HEK293 (cell line): ENCODE measurements around the gene GRK7.

Experiments
- ZNF148 ChIP-seq: fragments of 450-650 bp; formaldehyde crosslinking; IDR thresholded peaks from 2 replicates; pipeline ENCODE4 v1.5.0; 2017; ENCODE audit warnings: missing biosample characterization, missing genetic modification characterization, borderline replicate concordance
- ZNF169 ChIP-seq: fragments of 450-650 bp; formaldehyde crosslinking; IDR thresholded peaks from 2 replicates; pipeline ENCODE4 v1.5.1; 2016; ENCODE audit warnings: missing biosample characterization, missing genetic modification characterization
- ZNF501 ChIP-seq: fragments of 450-650 bp; formaldehyde crosslinking; IDR thresholded peaks from 2 replicates; pipeline ENCODE4 v1.5.1; 2016; ENCODE audit warnings: missing biosample characterization, missing genetic modification characterization
- TF ChIP-seq, protein P1 (sequence below): fragments of 450-650 bp; IDR thresholded peaks from 2 replicates; pipeline ENCODE4 v1.5.1; 2018; ENCODE audit warnings: missing biosample characterization, mild to moderate bottlenecking, missing genetic modification characterization
- TF ChIP-seq, protein P2 (sequence below): fragments of 450-650 bp; formaldehyde crosslinking; IDR thresholded peaks from 2 replicates; pipeline ENCODE4 v1.5.1; 2016; ENCODE audit warnings: missing biosample characterization, missing genetic modification characterization

GRCh38 chr3:141738891-141739363 lies 24.3 kb upstream of the GRK7 start:
- TF ChIP-seq ZNF169 = no peak
- TF ChIP-seq ZNF148 (tag by site-specific recombination) = no peak
- TF ChIP-seq, protein P1, sequence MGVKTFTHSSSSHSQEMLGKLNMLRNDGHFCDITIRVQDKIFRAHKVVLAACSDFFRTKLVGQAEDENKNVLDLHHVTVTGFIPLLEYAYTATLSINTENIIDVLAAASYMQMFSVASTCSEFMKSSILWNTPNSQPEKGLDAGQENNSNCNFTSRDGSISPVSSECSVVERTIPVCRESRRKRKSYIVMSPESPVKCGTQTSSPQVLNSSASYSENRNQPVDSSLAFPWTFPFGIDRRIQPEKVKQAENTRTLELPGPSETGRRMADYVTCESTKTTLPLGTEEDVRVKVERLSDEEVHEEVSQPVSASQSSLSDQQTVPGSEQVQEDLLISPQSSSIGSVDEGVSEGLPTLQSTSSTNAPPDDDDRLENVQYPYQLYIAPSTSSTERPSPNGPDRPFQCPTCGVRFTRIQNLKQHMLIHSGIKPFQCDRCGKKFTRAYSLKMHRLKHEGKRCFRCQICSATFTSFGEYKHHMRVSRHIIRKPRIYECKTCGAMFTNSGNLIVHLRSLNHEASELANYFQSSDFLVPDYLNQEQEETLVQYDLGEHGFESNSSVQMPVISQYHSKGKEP (tag by site-specific recombination) = no peak
- TF ChIP-seq, protein P2, sequence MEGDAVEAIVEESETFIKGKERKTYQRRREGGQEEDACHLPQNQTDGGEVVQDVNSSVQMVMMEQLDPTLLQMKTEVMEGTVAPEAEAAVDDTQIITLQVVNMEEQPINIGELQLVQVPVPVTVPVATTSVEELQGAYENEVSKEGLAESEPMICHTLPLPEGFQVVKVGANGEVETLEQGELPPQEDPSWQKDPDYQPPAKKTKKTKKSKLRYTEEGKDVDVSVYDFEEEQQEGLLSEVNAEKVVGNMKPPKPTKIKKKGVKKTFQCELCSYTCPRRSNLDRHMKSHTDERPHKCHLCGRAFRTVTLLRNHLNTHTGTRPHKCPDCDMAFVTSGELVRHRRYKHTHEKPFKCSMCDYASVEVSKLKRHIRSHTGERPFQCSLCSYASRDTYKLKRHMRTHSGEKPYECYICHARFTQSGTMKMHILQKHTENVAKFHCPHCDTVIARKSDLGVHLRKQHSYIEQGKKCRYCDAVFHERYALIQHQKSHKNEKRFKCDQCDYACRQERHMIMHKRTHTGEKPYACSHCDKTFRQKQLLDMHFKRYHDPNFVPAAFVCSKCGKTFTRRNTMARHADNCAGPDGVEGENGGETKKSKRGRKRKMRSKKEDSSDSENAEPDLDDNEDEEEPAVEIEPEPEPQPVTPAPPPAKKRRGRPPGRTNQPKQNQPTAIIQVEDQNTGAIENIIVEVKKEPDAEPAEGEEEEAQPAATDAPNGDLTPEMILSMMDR (tag by site-specific recombination) = no peak
- no peak; the same call in 1 of the 2 replicates for TF ChIP-seq ZNF501 (tag by site-specific recombination)
